K562 (cell line): ENCODE measurements around the gene CHD2. TPM values are rescaled to one million over a fixed set of nuclear protein-coding genes. Genes with fewer than 3 reads are reported as not detected.

Experiments used
- CREM ChIP-seq: IDR thresholded peaks from 2 replicates; pipeline ENCODE4 v1.6.1; 2014; ENCODE audit warnings: antibody characterized with exemption, low read depth
- ERF ChIP-seq: fragments of 450-650 bp; formaldehyde crosslinking; IDR thresholded peaks from 2 replicates; pipeline ENCODE4 v1.4.0; 2020; ENCODE audit warnings: mild to moderate bottlenecking, mixed read lengths
- HDAC1 ChIP-seq, 2 experiments: fragments of 450-650 bp; IDR thresholded peaks; 2 replicates each; pipeline ENCODE4 v1.6.1; 2016 to 2017; ENCODE audit warnings: inconsistent platforms in 1 of 2, mild to moderate bottlenecking in 1 of 2, moderate library complexity in 1 of 2
- IFI16 ChIP-seq: fragments of 250-450 bp; sonication (Bioruptor Pico); IDR thresholded peaks from 2 replicates; pipeline ENCODE4 v2.1.2; 2022; ENCODE audit warnings: mild to moderate bottlenecking, inconsistent platforms
- MED1 ChIP-seq: sonication (generic); formaldehyde crosslinking; IDR thresholded peaks from 2 replicates; pipeline ENCODE4 v1.8.1; 2023; ENCODE audit warnings: missing genetic modification reagents, borderline replicate concordance
- NCOA2 ChIP-seq, 2 experiments: fragments of 450-650 bp; IDR thresholded peaks; 2 replicates each; pipeline ENCODE4 v1.6.1; 2018; ENCODE audit warnings: mild to moderate bottlenecking in 2 of 2, moderate library complexity in 1 of 2; ENCODE audit not compliant: partially characterized antibody in 2 of 2
- PURB ChIP-seq: sonication (generic); formaldehyde crosslinking; IDR thresholded peaks from 2 replicates; pipeline ENCODE4 v1.9.0; 2021; ENCODE audit warnings: low read depth, mild to moderate bottlenecking, missing genetic modification reagents
- TAF9B ChIP-seq: fragments of 450-650 bp; IDR thresholded peaks from 2 replicates; pipeline ENCODE4 v1.6.1; 2018; ENCODE audit warnings: mild to moderate bottlenecking; ENCODE audit not compliant: partially characterized antibody
- TEAD1 ChIP-seq, 2 experiments: fragments of 450-650 bp in 1 of 2; sonication (generic) in 1 of 2; formaldehyde crosslinking; IDR thresholded peaks; 2 replicates each; pipeline versions ENCODE4 v1.4.0 to v1.8.0; 2020 to 2022; ENCODE audit warnings: mild to moderate bottlenecking in 2 of 2, missing genetic modification reagents in 1 of 2
- YBX1 ChIP-seq: fragments of 450-650 bp; IDR thresholded peaks from 2 replicates; pipeline ENCODE4 v1.7.1; 2016; ENCODE audit warnings: mild to moderate bottlenecking
- ZNF217 ChIP-seq: sonication (generic); formaldehyde crosslinking; IDR thresholded peaks from 2 replicates; pipeline ENCODE4 v1.8.0; 2022; ENCODE audit warnings: mild to moderate bottlenecking, missing genetic modification reagents
- polyA plus RNA-seq, 8 experiments: library from polyadenylated mRNA; depleted of rRNA in 4 of 8; stranded (reverse) in 5 of 8; unstranded in 3 of 8; fragments of >200 nt; fragmentation: Nextera tagmentation in 2 of 8; fragmentation: Illumina TruSeq in 1 of 8; extraction: Ambion mirVana in 2 of 8; extraction: Trizol in 1 of 8; gene quantifications; 2 replicates each; pipeline versions ENCODE4 v1.2.1 to v1.2.3, GENCODE V29; 2011 to 2014; ENCODE audit warnings: inconsistent platforms in 1 of 8, missing spikeins in 1 of 8
- total RNA-seq, 7 experiments: library from RNA; depleted of rRNA in 6 of 7; stranded (reverse); fragments of >200 nt in 6 of 7; fragmentation: Illumina TruSeq in 2 of 7; extraction: Trizol in 2 of 7; gene quantifications; 2 replicates each; pipeline versions ENCODE4 v1.2.1 to v1.2.3, GENCODE V29; 2011 to 2021; ENCODE audit warnings: low replicate concordance in 1 of 7
- TF ChIP-seq, protein P1 (sequence below), 2 experiments: fragments of 450-650 bp; IDR thresholded peaks; 2 replicates each; pipeline ENCODE4 v1.6.1; 2018; ENCODE audit warnings: mild to moderate bottlenecking in 2 of 2, low read depth in 1 of 2; ENCODE audit not compliant: partially characterized antibody in 2 of 2
- TF ChIP-seq, protein P2 (sequence below): fragments of 450-650 bp; IDR thresholded peaks from 2 replicates; pipeline ENCODE4 v1.6.1; 2016; ENCODE audit warnings: mild to moderate bottlenecking, moderate library complexity

CHD2 gene
- total and polyA plus RNA-seq, 9 of the 15 experiments (the other 6 are each of a cell fraction or from before 2014, with no cell fraction given): 38.9 to 70.8 (median 56.2) TPM

DNA sequence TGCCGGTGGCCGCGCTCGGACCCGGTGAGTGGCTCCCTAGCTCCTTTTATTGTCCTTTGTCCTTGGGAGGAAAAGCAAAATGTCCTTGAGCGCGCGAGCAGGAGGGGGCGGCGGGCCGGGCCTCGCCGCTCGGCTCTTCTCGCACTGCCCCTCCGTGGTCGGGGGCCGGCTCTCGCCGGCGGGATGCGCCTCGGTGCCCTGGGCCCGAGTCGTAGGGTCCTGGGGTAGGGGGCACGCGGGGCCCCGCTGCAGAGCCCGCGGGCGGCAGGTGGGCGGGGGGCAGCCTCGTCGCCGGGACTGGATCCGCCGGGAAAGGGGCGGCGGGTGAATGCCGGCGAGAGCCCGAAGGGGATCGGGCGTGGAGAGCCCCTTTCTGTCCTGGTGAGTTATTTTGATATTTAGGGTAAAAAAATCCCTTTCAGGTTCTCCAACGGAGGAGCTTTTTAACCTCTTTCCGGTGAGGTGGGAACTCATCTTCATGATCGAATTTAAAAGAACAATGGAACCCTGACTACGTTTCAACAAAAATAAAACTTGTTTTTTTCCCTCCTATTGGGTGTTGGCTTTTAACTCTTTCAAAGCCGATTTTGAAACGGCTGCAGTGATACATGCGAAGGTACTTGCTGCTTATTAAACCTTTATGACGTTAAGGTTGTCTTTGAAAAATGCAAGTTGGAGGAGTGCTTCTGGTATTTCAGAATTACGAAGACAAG, 16.8 kb upstream of the CHD2 start (continued):
- TF ChIP-seq, protein P1, sequence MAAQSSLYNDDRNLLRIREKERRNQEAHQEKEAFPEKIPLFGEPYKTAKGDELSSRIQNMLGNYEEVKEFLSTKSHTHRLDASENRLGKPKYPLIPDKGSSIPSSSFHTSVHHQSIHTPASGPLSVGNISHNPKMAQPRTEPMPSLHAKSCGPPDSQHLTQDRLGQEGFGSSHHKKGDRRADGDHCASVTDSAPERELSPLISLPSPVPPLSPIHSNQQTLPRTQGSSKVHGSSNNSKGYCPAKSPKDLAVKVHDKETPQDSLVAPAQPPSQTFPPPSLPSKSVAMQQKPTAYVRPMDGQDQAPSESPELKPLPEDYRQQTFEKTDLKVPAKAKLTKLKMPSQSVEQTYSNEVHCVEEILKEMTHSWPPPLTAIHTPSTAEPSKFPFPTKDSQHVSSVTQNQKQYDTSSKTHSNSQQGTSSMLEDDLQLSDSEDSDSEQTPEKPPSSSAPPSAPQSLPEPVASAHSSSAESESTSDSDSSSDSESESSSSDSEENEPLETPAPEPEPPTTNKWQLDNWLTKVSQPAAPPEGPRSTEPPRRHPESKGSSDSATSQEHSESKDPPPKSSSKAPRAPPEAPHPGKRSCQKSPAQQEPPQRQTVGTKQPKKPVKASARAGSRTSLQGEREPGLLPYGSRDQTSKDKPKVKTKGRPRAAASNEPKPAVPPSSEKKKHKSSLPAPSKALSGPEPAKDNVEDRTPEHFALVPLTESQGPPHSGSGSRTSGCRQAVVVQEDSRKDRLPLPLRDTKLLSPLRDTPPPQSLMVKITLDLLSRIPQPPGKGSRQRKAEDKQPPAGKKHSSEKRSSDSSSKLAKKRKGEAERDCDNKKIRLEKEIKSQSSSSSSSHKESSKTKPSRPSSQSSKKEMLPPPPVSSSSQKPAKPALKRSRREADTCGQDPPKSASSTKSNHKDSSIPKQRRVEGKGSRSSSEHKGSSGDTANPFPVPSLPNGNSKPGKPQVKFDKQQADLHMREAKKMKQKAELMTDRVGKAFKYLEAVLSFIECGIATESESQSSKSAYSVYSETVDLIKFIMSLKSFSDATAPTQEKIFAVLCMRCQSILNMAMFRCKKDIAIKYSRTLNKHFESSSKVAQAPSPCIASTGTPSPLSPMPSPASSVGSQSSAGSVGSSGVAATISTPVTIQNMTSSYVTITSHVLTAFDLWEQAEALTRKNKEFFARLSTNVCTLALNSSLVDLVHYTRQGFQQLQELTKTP (IDR thresholded peaks at IDR 0.05; ENCODE audit: low read depth in 1 of 2, partially characterized antibody in 2 of 2): peak; percentile 50 to 74
- TF ChIP-seq NCOA2 (IDR thresholded peaks at IDR 0.05; ENCODE audit: partially characterized antibody in 2 of 2) (no peak), YBX1 (no peak), MED1 (CRISPR knock-in tag) (no peak), HDAC1 (IDR thresholded peaks at IDR 0.05) (peak in 1 of 2 experiments; percentile 20; a peak in 1 of 4 replicates), CREM (no peak; the same call in 1 of the 2 replicates), PURB (CRISPR knock-in tag) (no peak), ERF (CRISPR knock-in tag) (no peak), IFI16 (CRISPR knock-in tag) (no peak), ZNF217 (no peak), TEAD1 (CRISPR knock-in tag; IDR thresholded peaks at IDR 0.05) (no peak; a peak in 1 of 4 replicates), TAF9B (no peak)
- TF ChIP-seq, protein P2, sequence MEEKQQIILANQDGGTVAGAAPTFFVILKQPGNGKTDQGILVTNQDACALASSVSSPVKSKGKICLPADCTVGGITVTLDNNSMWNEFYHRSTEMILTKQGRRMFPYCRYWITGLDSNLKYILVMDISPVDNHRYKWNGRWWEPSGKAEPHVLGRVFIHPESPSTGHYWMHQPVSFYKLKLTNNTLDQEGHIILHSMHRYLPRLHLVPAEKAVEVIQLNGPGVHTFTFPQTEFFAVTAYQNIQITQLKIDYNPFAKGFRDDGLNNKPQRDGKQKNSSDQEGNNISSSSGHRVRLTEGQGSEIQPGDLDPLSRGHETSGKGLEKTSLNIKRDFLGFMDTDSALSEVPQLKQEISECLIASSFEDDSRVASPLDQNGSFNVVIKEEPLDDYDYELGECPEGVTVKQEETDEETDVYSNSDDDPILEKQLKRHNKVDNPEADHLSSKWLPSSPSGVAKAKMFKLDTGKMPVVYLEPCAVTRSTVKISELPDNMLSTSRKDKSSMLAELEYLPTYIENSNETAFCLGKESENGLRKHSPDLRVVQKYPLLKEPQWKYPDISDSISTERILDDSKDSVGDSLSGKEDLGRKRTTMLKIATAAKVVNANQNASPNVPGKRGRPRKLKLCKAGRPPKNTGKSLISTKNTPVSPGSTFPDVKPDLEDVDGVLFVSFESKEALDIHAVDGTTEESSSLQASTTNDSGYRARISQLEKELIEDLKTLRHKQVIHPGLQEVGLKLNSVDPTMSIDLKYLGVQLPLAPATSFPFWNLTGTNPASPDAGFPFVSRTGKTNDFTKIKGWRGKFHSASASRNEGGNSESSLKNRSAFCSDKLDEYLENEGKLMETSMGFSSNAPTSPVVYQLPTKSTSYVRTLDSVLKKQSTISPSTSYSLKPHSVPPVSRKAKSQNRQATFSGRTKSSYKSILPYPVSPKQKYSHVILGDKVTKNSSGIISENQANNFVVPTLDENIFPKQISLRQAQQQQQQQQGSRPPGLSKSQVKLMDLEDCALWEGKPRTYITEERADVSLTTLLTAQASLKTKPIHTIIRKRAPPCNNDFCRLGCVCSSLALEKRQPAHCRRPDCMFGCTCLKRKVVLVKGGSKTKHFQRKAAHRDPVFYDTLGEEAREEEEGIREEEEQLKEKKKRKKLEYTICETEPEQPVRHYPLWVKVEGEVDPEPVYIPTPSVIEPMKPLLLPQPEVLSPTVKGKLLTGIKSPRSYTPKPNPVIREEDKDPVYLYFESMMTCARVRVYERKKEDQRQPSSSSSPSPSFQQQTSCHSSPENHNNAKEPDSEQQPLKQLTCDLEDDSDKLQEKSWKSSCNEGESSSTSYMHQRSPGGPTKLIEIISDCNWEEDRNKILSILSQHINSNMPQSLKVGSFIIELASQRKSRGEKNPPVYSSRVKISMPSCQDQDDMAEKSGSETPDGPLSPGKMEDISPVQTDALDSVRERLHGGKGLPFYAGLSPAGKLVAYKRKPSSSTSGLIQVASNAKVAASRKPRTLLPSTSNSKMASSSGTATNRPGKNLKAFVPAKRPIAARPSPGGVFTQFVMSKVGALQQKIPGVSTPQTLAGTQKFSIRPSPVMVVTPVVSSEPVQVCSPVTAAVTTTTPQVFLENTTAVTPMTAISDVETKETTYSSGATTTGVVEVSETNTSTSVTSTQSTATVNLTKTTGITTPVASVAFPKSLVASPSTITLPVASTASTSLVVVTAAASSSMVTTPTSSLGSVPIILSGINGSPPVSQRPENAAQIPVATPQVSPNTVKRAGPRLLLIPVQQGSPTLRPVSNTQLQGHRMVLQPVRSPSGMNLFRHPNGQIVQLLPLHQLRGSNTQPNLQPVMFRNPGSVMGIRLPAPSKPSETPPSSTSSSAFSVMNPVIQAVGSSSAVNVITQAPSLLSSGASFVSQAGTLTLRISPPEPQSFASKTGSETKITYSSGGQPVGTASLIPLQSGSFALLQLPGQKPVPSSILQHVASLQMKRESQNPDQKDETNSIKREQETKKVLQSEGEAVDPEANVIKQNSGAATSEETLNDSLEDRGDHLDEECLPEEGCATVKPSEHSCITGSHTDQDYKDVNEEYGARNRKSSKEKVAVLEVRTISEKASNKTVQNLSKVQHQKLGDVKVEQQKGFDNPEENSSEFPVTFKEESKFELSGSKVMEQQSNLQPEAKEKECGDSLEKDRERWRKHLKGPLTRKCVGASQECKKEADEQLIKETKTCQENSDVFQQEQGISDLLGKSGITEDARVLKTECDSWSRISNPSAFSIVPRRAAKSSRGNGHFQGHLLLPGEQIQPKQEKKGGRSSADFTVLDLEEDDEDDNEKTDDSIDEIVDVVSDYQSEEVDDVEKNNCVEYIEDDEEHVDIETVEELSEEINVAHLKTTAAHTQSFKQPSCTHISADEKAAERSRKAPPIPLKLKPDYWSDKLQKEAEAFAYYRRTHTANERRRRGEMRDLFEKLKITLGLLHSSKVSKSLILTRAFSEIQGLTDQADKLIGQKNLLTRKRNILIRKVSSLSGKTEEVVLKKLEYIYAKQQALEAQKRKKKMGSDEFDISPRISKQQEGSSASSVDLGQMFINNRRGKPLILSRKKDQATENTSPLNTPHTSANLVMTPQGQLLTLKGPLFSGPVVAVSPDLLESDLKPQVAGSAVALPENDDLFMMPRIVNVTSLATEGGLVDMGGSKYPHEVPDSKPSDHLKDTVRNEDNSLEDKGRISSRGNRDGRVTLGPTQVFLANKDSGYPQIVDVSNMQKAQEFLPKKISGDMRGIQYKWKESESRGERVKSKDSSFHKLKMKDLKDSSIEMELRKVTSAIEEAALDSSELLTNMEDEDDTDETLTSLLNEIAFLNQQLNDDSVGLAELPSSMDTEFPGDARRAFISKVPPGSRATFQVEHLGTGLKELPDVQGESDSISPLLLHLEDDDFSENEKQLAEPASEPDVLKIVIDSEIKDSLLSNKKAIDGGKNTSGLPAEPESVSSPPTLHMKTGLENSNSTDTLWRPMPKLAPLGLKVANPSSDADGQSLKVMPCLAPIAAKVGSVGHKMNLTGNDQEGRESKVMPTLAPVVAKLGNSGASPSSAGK: no peak
